ENCODE data around the gene PGAM5.

GRCh38 chr12:132718644-132719043 lies 8.0 kb downstream of the PGAM5 start:
- TF ChIP-seq EP300 (IDR thresholded peaks at IDR 0.05; ENCODE audit: borderline replicate concordance in 1 of 2, low read depth in 1 of 2, low read length in 1 of 2) (no peak), POLR2AphosphoS5 (IDR thresholded peaks at IDR 0.05; ENCODE audit: low read depth, low read length) (no peak), USF1 (IDR thresholded peaks at IDR 0.05; ENCODE audit: borderline replicate concordance, low read depth) (no peak), TEAD4 (IDR thresholded peaks at IDR 0.05; ENCODE audit: borderline replicate concordance, insufficient read depth) (no peak), EZH2phosphoT487 (IDR thresholded peaks at IDR 0.05; ENCODE audit: borderline replicate concordance, low read depth) (no peak), TAF1 (IDR thresholded peaks at IDR 0.05; ENCODE audit: borderline replicate concordance, low read depth, low read length) (no peak)
- TF ChIP-seq, protein P1, sequence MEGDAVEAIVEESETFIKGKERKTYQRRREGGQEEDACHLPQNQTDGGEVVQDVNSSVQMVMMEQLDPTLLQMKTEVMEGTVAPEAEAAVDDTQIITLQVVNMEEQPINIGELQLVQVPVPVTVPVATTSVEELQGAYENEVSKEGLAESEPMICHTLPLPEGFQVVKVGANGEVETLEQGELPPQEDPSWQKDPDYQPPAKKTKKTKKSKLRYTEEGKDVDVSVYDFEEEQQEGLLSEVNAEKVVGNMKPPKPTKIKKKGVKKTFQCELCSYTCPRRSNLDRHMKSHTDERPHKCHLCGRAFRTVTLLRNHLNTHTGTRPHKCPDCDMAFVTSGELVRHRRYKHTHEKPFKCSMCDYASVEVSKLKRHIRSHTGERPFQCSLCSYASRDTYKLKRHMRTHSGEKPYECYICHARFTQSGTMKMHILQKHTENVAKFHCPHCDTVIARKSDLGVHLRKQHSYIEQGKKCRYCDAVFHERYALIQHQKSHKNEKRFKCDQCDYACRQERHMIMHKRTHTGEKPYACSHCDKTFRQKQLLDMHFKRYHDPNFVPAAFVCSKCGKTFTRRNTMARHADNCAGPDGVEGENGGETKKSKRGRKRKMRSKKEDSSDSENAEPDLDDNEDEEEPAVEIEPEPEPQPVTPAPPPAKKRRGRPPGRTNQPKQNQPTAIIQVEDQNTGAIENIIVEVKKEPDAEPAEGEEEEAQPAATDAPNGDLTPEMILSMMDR (IDR thresholded peaks at IDR 0.05), result no peak
